ENCODE data around the gene PCDHA7.

- TF ChIP-seq, protein P1, sequence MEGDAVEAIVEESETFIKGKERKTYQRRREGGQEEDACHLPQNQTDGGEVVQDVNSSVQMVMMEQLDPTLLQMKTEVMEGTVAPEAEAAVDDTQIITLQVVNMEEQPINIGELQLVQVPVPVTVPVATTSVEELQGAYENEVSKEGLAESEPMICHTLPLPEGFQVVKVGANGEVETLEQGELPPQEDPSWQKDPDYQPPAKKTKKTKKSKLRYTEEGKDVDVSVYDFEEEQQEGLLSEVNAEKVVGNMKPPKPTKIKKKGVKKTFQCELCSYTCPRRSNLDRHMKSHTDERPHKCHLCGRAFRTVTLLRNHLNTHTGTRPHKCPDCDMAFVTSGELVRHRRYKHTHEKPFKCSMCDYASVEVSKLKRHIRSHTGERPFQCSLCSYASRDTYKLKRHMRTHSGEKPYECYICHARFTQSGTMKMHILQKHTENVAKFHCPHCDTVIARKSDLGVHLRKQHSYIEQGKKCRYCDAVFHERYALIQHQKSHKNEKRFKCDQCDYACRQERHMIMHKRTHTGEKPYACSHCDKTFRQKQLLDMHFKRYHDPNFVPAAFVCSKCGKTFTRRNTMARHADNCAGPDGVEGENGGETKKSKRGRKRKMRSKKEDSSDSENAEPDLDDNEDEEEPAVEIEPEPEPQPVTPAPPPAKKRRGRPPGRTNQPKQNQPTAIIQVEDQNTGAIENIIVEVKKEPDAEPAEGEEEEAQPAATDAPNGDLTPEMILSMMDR (IDR thresholded peaks at IDR 0.05): no peak
- no peak for TF ChIP-seq POLR2AphosphoS5 (IDR thresholded peaks at IDR 0.05)
- no peak for TF ChIP-seq POLR2A (IDR thresholded peaks at IDR 0.05; ENCODE audit: low read depth)
Measured at GRCh38 chr5:140823475-140823874, 10.6 kb upstream of the PCDHA7 start.

Data from esophagus muscularis mucosa (tissue), 3 donors.